GM12864 (cell line): ENCODE data around the gene TRPM8.

Experiments
- DNase-seq: peaks from one replicate; pipeline ENCODE4 v3.0.0-alpha.2; 2011; ENCODE audit warnings: low read depth
- H3K4me3 ChIP-seq: 2 replicates; pipeline ENCODE4 v1.5.1; 2011; ENCODE audit warnings: mild to moderate bottlenecking, low read depth, low read length, control low read depth
- TF ChIP-seq, protein P1 (sequence below): IDR thresholded peaks from 2 replicates; pipeline ENCODE4 v1.5.1; 2011; ENCODE audit warnings: low read depth, mild to moderate bottlenecking, moderate library complexity, low read length, control low read depth, inconsistent platforms; ENCODE audit errors: missing control alignments

The TRPM8 gene

DNA sequence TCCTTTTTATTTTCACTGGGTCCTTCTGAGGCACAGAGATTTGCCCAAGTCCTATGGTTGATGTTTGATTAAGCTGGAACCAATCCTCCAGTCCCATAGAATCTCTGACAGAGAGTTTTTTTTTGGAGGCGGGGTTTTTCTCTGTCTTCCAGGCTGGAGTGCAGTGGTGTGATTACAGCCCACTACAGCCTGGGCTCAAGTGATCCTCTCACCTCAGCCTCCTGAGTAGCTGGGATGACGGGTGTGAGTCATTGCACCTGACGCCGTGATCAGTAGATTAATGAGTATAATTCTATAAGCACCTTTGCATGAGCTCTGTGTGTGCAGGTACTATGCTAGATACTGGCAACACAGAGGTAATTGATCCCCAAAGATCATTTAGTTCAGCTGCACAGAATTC is 15.3 kb upstream of the TRPM8 start:
- H3K4me3 ChIP-seq: no peak overlapping the region
- no peak for DNase-seq
- TF ChIP-seq, protein P1, sequence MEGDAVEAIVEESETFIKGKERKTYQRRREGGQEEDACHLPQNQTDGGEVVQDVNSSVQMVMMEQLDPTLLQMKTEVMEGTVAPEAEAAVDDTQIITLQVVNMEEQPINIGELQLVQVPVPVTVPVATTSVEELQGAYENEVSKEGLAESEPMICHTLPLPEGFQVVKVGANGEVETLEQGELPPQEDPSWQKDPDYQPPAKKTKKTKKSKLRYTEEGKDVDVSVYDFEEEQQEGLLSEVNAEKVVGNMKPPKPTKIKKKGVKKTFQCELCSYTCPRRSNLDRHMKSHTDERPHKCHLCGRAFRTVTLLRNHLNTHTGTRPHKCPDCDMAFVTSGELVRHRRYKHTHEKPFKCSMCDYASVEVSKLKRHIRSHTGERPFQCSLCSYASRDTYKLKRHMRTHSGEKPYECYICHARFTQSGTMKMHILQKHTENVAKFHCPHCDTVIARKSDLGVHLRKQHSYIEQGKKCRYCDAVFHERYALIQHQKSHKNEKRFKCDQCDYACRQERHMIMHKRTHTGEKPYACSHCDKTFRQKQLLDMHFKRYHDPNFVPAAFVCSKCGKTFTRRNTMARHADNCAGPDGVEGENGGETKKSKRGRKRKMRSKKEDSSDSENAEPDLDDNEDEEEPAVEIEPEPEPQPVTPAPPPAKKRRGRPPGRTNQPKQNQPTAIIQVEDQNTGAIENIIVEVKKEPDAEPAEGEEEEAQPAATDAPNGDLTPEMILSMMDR: no peak

DNA sequence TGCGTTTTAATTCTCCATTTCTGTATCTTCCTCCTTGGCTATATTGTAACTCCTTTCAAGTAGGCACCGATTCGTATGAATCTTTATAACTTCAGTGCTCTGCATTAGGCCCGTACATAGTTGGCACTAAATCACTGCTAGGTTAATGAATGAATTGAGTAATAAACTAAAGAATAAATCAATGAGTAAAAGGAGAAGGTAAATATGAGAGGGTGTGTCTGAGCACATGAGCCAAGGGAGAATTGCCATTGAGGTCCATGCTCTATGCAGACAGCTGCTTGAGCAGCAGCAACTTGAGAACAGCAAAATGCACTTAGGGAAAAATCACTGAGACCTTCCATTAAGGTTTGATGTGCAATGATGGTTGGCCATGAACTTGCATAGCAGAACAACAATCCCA is 11.2 kb upstream of the TRPM8 start:
- TF ChIP-seq, protein P1: no peak
- H3K4me3 ChIP-seq: no peak overlapping the region
- DNase-seq: no peak

DNA sequence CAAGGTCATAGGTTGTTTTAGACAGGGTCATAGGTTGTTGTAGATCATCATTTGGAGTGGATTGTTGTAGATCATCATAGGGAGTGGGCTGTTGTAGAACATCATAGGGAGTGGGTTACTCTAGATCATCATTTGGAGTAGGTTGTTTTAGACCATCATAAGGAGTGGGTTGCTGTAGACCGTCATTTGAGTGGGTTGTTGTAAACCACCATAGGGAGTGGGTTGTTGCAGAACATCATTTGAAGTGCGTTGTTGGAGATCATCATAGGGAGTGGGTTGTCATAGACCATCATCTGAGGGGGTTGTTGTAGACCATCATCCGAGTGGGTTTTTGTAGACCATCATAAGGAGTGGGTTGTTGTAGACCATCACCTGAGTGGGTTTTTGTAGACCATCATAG is 9.5 kb upstream of the TRPM8 start:
- TF ChIP-seq, protein P1: no peak
- no peak for DNase-seq
- no peak overlapping the region for H3K4me3 ChIP-seq

DNA sequence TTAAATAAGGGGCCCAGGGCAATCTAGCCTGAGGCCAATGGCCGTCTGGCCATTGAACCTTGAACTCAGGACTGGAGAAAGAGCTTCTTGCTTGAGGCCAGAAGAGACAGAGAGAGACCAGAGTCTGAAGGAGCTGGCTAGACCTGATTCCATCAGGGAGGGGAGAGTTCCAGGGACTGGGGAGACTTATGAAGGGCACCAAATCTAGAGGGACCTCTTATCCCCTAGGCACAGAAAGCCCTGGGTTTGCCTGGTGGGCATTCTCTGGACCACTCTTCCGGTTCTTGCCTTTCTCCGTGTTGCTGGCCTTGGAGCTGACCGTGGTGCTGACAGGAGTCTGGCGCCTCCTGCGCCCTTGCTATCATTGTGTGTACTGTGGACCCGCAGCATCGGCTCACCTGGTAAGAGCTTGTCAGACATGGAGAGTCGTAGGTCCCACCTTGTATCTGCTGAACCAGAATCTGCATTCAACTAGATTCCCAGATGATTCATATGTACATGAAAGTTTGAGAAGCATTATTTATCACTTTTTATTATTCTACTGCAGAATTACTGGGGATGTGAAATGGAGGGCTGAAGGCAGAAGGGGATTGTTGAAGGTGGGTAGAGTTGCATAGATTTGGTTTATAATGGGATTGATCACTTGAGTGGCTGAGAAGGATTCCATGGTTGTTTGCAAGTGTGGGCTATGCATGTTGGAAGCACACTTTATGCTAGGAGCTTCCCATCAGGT is 4.3 kb upstream of the TRPM8 start:
- TF ChIP-seq, protein P1: no peak
- no peak for DNase-seq

DNA sequence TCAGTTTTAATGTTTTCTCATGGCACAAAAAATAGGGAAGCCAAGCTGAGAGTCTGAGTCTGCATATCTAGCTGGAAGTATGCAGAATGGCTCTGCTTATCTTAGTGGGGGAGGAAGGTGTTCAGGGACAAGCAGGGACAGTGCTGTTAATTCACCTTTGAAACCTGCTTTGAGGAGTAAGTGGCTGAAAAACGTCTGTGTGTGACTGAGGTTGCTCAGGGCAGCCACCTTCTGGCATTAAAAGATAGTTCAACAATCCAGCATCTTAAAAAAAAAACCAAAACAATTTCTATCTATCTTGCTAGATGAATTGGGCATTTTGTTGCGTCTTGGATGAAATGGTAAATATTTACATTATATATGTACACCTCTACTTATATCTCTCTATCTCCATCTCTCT is 2.0 kb upstream of the TRPM8 start:
- TF ChIP-seq, protein P1: no peak
- H3K4me3 ChIP-seq: no peak overlapping the region
- no peak for DNase-seq

More for the DNA sequence above, 4.3 kb upstream of the TRPM8 start:
- no peak overlapping the region for H3K4me3 ChIP-seq

DNA sequence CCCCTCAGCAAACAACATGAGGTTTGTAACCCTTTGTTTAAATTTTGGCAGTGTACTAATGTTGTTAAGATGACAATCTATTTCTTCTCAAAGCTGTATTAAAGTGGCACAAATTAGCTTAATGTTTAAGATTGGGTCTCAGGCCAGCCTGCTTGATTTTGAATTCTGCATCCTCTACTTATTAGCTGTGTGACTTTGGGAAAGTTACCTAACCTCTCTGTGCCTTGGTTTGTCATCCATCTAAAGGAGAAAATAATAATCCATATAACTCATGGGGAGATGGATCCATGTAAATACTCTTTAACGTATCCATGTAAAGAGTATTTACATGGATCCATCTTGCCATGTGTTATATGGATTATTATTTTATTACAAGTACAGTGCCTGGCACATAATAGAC is 2.1 kb downstream of the TRPM8 start:
- no peak overlapping the region for H3K4me3 ChIP-seq
- TF ChIP-seq, protein P1: no peak
- no peak for DNase-seq

DNA sequence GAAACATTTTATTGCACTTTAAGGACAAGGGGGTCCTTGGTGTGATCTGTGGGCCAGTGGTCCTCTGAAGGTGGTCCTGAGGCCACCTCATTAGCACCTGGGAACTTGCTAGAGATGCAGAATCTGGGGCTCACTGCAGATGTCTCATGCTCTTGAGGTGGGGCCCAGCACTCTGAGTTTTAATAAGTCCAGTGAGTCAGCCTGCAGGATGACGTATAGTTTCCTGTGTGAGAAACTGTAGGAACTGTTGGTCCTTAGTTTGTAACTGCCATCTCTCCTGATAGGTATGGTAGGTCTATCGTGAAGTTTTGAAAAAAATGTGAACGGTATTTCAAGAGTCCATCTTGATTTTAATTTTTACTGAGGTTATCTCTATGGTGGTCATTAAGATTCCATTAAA is 2.8 kb downstream of the TRPM8 start:
- H3K4me3 ChIP-seq: no peak overlapping the region
- DNase-seq: no peak
- TF ChIP-seq, protein P1: no peak
